Right kidney (tissue), 9 donors: ENCODE data around the gene ARL5B.
"Not testable (repeated sequence)": the region's sequence is repeated elsewhere in the genome, so short reads cannot be mapped to it uniquely, and the experiment has no call there.

Experiments used
- DNase-seq: peaks from one replicate; pipeline ENCODE4 v3.0.0-alpha.2; 2016
- long read RNA-seq, 8 donors: transcript quantifications; one replicate each; lab custom pipeline, GENCODE V29; 2026

ARL5B gene, protein sequence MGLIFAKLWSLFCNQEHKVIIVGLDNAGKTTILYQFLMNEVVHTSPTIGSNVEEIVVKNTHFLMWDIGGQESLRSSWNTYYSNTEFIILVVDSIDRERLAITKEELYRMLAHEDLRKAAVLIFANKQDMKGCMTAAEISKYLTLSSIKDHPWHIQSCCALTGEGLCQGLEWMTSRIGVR
- long read RNA-seq, donor 1, full-length matches to known transcripts, result 12 of 12 reads
- long read RNA-seq, donor 1, partial matches to known transcripts, result 0 of 12 reads
- long read RNA-seq, donor 1, other reads (novel, unspliced or antisense), result 0 of 12 reads
- long read RNA-seq, donor 2, full-length matches to known transcripts, result 8 of 8 reads
- long read RNA-seq, donor 2, partial matches to known transcripts, result 0 of 8 reads
- long read RNA-seq, donor 2, other reads (novel, unspliced or antisense), result 0 of 8 reads
- long read RNA-seq, donor 3, full-length matches to known transcripts, result 4 of 4 reads
- long read RNA-seq, donor 3, partial matches to known transcripts, result 0 of 4 reads
- long read RNA-seq, donor 3, other reads (novel, unspliced or antisense), result 0 of 4 reads
- long read RNA-seq, donor 4, full-length matches to known transcripts, result 13 of 25 reads
- long read RNA-seq, donor 4, partial matches to known transcripts, result 12 of 25 reads
- long read RNA-seq, donor 4, other reads (novel, unspliced or antisense), result 0 of 25 reads
- long read RNA-seq, donor 5, full-length matches to known transcripts, result 10 of 10 reads
- long read RNA-seq, donor 5, partial matches to known transcripts, result 0 of 10 reads
- long read RNA-seq, donor 5, other reads (novel, unspliced or antisense), result 0 of 10 reads
- long read RNA-seq, donor 6, full-length matches to known transcripts, result 9 of 16 reads
- long read RNA-seq, donor 6, partial matches to known transcripts, result 7 of 16 reads
- long read RNA-seq, donor 6, other reads (novel, unspliced or antisense), result 0 of 16 reads
- long read RNA-seq, donor 7, full-length matches to known transcripts, result 8 of 8 reads
- long read RNA-seq, donor 7, partial matches to known transcripts, result 0 of 8 reads
- long read RNA-seq, donor 7, other reads (novel, unspliced or antisense), result 0 of 8 reads
- long read RNA-seq, donor 8, full-length matches to known transcripts, result 8 of 8 reads
- long read RNA-seq, donor 8, partial matches to known transcripts, result 0 of 8 reads
- long read RNA-seq, donor 8, other reads (novel, unspliced or antisense), result 0 of 8 reads

DNA sequence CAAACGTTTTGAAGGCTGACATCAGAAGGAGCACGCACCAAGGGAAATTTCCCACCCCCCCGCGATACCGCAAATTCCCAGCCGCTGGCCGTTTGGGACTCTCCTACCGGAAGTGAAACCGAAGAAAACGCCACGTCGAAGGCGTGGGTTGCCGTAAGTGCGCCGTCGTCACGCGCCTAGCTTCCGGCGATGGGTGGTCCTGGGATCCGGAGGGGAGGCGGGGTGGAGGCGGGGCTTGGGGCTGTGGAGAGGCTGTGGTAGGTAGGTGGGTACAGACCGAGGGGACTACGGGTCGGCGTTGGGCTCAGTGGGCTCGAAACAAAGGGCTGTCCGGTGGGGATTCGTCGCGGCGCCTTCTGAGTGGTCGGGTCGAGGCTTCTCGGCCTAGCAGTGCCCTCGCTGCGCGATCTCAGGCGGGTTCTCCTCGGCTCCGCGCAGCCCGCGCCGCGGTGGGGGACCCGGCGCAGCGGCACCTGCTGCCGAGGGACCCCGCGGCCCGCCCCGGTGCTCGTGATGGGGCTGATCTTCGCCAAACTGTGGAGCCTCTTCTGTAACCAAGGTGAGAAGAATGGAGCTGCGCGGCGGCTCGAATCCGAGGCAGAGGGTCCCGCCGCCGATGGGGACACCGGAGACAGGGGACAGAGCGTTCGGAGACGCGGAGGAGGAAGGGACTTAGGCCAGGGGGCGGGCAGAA is at the start of gene ARL5B:
Gene ARL5B (plus strand): TSS at position 307 of the 694 bp plus-strand sequence. CDS start 207 bp downstream, at position 514.
- peak; percentile 96 for DNase-seq

DNA sequence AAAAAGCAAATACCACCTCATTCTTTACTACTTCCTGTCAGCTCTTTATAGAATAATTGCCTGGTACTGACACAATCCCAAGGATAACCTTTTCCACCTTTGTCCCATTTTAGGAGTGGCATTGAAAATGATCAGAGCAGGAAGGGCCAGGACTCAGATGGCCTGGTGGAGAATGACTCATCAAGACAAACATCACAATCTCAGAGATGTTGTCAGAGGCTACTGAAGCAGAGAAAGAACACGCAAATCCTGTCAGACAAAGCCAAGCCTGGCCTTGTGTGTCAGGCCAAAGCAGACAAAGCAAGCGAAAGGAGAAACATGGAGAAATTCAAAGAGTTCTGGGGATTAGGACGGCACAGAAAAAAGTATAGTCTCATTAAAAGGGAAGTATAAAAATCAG is 48.7 kb upstream of the ARL5B start:
- DNase-seq, result no peak

DNA sequence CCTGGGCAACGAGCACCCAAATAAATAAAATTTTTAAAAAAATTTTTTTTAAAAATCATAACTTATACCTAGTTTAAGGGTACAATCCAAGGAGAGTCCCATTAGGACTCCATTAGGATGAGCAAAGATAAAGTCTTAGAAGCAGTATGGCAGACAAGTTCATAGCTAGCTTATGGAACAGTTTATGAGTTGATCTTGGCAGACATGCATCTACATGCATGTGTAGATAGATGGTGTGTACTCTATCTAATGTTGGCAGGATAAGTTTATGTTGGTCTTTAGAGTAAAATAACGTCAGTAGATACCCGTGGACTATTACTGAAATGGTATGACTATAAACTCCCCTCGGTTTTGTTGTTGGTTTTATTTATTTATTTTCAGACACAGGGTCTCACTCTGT is 48.1 kb upstream of the ARL5B start:
- no peak for DNase-seq

DNA sequence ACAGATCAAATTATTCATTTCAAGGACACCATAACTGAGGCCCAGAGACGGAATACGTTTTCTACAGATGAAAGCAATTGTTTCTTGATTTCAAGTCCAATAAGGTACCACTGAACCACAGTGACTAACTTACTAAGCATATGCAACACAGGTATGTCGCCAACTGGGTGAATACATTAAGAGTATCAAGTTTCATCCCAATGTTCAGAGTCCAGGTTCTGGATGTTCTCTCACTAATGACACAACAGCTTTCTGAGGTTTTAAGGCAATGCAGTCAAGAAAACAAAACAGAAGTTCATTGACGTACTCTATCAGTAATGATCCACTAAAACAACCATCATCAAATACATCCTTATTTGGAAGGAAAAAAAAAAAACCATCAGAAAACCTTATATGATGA is 43.6 kb upstream of the ARL5B start:
- DNase-seq, result no peak

DNA sequence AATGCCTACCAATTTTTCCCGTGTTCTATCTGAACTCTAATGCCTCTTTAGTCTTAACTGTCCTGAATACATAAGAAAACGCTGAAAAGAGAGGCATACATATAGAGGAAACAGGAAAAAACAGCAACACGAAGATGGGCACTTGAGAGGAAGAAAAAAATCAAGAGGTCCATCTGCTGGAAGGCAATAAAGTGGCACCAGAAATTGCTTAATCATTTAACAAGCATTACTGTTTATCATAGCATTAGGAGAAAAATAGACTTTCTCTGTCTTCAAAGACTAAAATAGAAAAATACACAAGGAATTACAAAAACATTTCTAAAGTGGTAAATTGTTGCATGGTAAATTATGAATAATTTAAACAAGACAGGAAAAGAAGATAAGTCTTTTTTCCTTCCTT is 42.9 kb upstream of the ARL5B start:
- DNase-seq, result no peak

DNA sequence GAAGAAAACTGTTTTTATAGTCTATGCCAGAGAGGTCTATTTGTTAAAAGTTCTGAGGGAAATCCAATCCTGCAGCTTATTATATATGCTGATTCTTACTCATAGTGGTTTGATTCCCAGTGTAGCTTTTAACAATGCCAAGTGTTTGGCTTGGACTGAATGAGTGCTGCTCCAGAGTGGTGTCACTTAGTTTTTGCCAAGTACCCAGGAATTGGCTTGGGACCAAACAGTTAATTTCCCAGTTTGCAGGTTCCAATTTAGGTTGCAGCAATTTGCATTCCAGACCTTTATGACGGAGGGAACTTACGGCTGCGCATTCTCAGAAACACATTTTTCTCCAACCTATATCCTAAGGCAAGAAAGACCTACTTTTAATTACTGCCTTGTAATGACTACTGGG is 40.2 kb upstream of the ARL5B start:
- no peak for DNase-seq

DNA sequence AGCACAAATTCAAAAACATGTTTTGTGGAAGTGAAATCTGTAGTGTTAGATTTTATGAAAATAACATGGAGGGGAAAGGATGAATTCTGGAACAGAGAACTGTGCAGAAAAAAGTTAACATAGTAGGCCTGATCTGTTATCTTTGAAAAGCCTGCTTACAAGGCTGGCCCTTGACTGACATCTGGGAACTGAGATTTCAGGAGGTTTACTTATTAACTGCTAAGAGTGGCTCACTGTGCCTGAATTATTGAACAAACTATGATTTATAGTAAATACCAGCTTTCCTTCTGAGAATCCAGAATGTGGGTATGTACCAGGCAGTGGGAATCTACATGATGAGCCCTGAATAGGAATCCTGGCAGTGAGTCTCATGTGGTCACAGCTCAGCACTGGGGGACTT is 38.4 kb upstream of the ARL5B start:
- DNase-seq, result no peak

DNA sequence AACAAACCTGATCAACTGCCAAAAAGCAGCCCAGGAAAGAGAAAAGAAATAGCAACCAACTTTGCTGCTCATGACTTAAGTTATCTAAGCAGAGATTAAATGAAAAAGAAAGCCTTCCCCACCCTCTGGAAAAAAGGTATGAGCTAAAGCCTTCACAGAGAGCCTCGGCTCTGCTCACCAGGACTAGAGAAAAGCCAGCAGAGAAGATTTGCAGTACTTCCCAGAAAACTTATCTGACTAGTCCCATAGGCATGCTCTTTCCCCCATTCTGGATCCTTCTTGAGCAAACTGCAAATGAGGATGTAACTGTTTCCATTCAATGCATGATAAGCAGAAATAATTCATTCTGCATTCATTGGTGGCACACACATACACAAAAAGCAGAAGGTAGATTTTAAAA is 35.6 kb upstream of the ARL5B start:
- DNase-seq, result not testable (repeated sequence)

DNA sequence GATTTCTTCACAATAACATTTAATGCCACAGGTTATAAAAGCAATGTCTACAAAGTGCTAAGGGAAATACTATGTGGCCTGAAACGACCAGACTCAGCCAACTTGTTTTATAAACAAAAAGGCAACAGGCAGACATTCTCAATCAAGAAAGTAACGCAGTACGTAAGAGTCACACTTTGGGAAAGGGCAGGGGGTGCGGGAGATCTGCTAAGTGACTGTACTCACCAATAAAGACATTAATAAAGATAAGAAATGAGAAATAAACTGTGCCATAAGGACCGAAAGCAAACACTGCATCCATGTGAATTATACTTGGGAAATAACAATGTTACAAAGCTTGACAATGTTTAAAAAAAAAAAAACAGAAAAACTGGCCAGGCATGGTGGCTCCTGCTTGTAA is 33.3 kb upstream of the ARL5B start:
- DNase-seq, result no peak

DNA sequence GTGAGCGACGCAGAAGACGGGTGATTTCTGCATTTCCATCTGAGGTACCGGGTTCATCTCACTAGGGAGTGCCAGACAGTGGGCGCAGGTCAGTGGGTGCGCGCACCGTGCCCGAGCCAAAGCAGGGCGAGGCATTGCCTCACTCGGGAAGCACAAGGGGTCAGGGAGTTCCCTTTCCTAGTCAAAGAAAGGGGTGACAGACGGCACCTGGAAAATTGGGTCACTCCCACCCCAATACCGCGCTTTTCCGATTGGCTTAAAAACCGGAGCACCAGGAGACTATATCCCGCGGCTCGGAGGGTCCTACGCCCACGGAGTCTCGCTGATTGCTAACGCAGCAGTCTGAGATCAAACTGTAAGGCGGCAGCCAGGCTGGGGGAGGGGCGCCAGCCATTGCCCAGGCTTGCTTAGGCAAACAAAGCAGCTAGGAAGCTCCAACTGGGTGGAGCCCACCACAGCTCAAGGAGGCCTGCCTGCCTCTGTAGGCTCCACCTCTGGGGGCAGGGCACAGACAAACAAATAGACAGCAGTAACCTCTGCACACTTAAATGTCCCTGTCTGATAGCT is 31.7 kb upstream of the ARL5B start:
- peak; percentile 67 for DNase-seq

DNA sequence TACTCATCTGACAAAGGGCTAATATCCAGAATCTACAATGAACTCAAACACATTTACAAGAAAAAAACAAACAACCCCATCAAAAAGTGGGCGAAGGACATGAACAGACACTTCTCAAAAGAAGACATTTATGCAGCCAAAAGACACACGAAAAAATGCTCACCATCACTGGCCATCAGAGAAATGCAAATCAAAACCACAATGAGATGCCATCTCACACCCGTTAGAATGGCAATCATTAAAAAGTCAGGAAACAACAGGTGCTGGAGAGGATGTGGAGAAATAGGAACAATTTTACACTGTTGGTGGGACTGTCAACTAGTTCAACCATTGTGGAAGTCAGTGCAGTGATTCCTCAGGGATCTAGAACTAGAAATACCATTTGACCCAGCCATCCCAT is 26.7 kb upstream of the ARL5B start:
- DNase-seq, result not testable (repeated sequence)

DNA sequence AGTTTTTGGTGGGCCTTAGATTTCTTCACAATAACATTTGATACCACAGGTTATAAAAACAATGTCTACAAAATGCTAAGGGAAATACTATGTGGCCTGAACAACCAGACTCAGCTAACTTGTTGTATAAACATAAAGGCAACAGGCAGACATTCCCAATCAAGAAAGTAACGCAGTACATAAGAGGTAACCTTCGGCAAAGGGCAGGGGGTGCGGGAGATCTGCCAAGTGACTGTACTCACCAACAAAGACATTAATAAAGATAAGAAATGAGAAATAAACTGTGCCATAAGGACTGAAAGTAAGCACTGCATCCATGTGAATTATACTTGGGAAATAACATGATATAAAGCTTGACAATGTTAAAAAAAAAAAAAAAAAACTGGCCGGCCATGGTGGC is 23.2 kb upstream of the ARL5B start:
- no peak for DNase-seq

DNA sequence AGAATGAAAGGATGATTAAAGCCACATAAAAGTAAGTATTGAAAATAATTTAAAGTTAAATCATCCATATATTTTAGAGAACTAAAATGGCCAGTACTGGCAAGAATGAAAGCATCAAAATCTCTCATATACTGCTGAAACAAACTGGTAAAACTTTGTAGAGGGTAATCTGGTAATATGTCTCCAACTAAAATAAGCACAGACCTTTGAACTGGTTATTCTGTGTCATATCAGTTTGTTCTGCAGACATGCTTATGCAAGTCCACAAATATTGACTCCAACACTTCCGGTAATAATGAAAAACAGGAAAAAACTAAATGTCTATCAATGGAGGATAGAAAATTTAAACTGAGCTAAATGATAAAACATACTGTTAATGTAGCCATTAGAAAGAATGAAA is 21.8 kb upstream of the ARL5B start:
- DNase-seq, result not testable (repeated sequence)

DNA sequence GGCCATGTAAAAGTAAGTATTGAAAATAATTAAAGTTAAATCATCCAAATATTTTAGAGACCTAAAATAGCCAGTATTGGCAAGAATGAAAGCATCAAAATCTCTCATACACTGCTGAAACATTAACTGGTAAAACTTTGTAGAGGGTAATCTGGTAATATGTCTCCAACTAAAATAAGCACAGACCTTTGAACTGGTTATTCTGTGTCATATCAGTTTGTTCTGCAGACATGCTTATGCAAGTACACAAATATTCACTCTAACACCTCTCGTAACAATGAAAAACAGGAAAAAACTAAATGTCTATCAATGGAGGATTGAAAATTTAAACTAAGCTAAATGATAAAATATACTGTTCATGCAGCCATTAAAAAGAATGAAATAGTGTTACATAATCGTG is 19.5 kb upstream of the ARL5B start:
- DNase-seq, result not testable (repeated sequence)

DNA sequence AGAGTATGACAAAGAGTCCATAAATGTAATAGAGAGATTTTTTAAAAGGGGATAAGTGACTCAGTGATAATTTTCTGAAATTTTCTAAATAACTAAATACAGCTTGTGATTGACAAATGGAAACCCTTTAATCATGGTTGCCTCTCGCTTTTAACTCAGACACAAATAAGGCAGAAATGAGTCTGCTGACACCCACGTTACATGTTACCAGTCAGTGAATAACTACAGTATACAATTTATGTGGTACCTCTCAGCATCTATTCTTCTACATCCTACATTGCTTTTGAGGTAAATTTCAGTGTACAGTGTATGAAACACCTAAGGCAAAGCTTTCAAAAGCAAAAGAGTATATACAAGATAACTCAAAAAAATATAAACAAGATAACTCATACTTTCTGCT is 12.1 kb upstream of the ARL5B start:
- DNase-seq, result no peak

DNA sequence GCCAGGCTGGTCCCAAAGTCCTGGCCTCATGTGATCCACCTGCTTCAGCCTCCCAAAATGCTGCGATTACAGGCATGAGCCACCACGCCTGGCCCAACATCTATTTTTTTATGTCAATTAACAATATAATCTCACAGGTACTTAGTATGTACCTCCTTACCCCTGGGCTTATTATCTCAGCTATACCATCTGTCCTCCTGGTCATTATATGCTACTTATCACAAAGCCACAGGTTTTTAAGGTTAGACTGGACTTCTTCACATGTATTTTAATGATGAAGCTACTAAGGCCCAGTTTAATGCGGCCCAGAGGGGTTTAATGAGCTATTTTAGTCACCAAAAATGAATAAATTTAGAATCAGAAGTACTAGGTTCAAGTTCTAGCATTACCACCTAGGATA is 11.3 kb upstream of the ARL5B start:
- no peak for DNase-seq

DNA sequence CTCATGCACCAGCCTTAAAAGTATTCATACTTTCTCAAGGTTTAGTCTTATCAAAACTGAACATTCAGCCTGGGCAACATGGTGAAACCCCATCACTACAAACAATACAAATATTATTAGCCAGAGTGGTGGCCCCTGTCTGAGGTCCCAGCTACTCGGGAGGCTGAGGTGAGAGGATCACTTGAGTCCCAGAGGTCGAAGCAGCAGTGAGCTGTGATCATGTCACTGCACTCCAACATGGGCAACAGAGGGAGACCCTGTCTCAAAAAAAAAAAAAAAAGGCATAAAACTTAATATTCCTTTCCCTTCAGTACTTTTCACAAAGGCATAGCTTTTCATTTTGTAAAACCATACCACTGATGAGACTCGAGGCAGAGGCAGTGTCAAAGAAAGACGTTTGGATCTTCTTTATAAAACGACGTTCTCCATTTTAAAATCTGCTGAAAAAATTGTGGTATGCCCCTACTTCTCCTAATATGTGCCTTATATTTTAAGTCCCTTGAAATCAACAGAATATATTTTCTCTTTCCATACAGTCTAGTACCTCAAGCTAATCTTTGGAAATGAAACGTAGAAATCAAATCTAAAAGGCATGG is 9.8 kb upstream of the ARL5B start:
- DNase-seq, result no peak

DNA sequence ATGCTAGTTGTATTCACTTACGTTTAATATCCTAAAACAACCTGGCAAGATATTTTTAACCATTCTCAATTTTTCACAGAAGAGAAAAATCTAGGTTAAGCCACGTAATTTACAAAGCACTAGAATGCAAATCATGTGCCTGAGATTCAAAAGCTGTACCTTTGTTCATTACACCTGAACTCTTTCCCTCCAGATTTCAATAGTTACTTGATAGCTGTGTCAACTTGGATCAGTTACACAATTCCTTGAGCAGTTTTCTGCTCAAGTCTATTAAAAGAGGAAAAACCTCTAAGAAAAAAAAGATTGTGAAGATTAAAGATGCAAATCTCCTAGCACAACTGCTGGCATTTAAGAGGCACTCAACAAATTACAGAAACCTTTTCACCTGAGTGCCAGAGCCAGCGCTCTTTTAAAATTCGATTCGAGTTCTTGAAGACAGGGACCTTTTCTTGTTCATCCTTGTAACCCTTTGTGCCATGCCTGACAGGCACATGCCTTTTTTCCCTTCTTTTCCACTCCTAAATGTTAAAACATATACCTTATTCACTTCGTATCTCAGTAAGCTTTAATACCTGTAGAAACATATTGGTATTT is 8.7 kb upstream of the ARL5B start:
- DNase-seq, result no peak

DNA sequence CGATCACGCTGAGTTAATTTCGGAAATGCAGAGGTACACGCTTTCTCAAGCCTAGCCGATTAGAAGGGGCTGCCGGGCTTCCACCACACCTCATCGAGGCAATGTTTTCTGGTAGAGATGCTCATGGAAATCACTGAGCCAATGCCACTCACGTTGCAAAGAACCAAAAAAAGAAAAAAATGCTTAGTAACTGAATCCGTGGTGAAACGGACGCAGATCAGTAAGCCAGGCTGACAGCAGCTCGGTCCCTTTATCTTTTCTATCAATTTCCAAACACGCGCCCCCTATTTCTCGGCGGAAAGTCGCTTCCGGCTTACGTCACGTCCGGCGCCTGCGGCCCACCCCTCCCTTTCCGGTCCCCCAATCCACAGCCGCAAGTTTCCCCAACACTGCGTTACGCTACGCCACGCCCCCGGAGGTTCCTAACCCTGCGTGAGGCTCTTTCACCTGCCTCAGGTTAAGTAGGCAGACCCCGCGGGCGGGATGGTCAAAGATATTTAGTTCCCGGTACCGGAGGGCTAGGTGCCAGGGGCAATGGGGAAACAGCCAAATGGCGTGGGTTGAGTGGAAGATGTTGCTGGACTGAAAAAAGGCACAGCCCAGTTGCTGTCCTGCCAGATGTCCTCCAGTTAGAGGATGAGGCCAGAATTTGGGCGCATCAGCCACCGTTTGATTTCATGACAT is 7.8 kb upstream of the ARL5B start, which contains the start of gene NSUN6:
Gene NSUN6 (minus strand): TSS at position 264 of the 684 bp plus-strand sequence. CDS start 384 bp downstream, outside the sequence.
- DNase-seq, result peak; percentile 89

DNA sequence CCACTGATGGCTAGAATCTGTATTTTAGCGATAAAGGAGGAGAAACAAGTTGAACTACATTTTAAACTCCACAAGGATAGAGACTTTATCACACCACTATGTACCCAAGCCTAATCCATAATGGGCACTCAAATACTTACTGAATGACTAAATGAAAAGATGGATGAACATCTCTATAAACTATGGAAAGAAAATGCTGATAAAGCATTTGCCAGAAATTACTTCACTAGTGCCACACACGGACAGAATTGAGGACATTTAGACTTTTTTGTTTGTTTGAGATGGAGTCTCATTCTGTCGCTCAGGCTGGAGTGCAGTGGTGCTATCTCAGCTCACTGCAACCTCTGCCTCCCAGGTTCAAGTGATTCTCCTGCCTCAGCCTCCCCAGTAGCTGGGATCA is 6.1 kb upstream of the ARL5B start:
- DNase-seq, result no peak
